T-helper 17 cell (primary cell): Measurements from ENCODE around the gene TMEM164. TPM values are rescaled to one million over a fixed set of nuclear protein-coding genes. Genes with fewer than 3 reads are reported as not detected.

Experiments used
- ATAC-seq: fragments of 150-1000 bp; cut with Tn5 transposase; 2 replicates; pipeline ENCODE4 v1.10.0; 2021; ENCODE audit warnings: mild to moderate bottlenecking, moderate library complexity
- DNase-seq, 3 donors: peaks; one replicate each; pipeline versions ENCODE4 v3.0.0 to v3.0.0-alpha.2; 2020 to 2021
- H3K9me3 ChIP-seq: one replicate; pipeline ENCODE4 v1.7.0; 2013; ENCODE audit warnings: low read length, mild to moderate bottlenecking; ENCODE audit not compliant: control insufficient read depth, poor library complexity, severe bottlenecking
- H3K27ac Mint-ChIP-seq: one replicate; pipeline ENCODE4 v1.8.0; 2022; ENCODE audit warnings: mild to moderate bottlenecking, moderate library complexity, mixed read lengths
- H3K27me3 Mint-ChIP-seq: one replicate; pipeline ENCODE4 v1.8.0; 2022; ENCODE audit warnings: mixed read lengths
- H3K36me3 Mint-ChIP-seq: one replicate; pipeline ENCODE4 v1.8.0; 2022; ENCODE audit warnings: low read depth, mixed read lengths
- H3K4me1 Mint-ChIP-seq: one replicate; pipeline ENCODE4 v1.8.0; 2022; ENCODE audit warnings: mild to moderate bottlenecking, mixed read lengths
- H3K4me3 Mint-ChIP-seq: one replicate; pipeline ENCODE4 v1.8.0; 2022; ENCODE audit warnings: mild to moderate bottlenecking, moderate library complexity, mixed read lengths
- total RNA-seq, 4 donors: library from RNA in 2 of 4; stranded (reverse) in 2 of 4; gene quantifications; one replicate each; pipeline ENCODE4 v1.2.3 and lab custom pipeline; 2022 to 2026

Gene TMEM164
- total RNA-seq, 2 donors from 2014 or later = 15.1 to 32.7 TPM

- Mint-ChIP-seq H3K27ac (no peak overlapping the region), H3K4me3 (no peak overlapping the region), H3K4me1 (no peaks in the 10 kb centered on the region), H3K36me3 (peaks cover 2% of the 10 kb centered on the region), H3K27me3 (no peaks in the 10 kb centered on the region)
- no peak for DNase-seq
- no peaks in the 10 kb centered on the region for H3K9me3 ChIP-seq
- no peak for ATAC-seq
Measured at GRCh38 chrX:110123331-110123782, 120.4 kb downstream of the TMEM164 start.

GRCh38 chrX:110125446-110126162 lies 122.7 kb downstream of the TMEM164 start:
- no peaks in the 10 kb centered on the region for H3K9me3 ChIP-seq
- H3K27ac Mint-ChIP-seq = no peak overlapping the region
- H3K4me1 Mint-ChIP-seq = peaks cover under 1% of the 10 kb centered on the region
- peaks cover 2% of the 10 kb centered on the region for H3K36me3 Mint-ChIP-seq
- DNase-seq = no peak
- no peak for ATAC-seq
- no peak overlapping the region for H3K4me3 Mint-ChIP-seq
- H3K27me3 Mint-ChIP-seq = no peaks in the 10 kb centered on the region

GRCh38 chrX:110131031-110131430 lies 128.1 kb downstream of the TMEM164 start:
- H3K4me3 Mint-ChIP-seq = no peak overlapping the region
- H3K4me1 Mint-ChIP-seq = peaks cover 2% of the 10 kb centered on the region
- H3K27me3 Mint-ChIP-seq = no peaks in the 10 kb centered on the region
- DNase-seq = no peak
- H3K27ac Mint-ChIP-seq = no peak overlapping the region
- no peak for ATAC-seq
- no peaks in the 10 kb centered on the region for H3K36me3 Mint-ChIP-seq
- no peaks in the 10 kb centered on the region for H3K9me3 ChIP-seq

GRCh38 chrX:110132450-110133114 lies 129.7 kb downstream of the TMEM164 start:
- ATAC-seq (no peak), DNase-seq (no peak)
- Mint-ChIP-seq H3K27ac (peak overlapping the region; percentile 71), H3K4me3 (no peak overlapping the region), H3K27me3 (no peaks in the 10 kb centered on the region), H3K4me1 (peaks cover 2% of the 10 kb centered on the region), H3K36me3 (no peaks in the 10 kb centered on the region)
- no peaks in the 10 kb centered on the region for H3K9me3 ChIP-seq

- peaks cover 2% of the 10 kb centered on the region for H3K4me1 Mint-ChIP-seq
- no peak for ATAC-seq
- no peak overlapping the region for H3K4me3 Mint-ChIP-seq
- no peaks in the 10 kb centered on the region for H3K36me3 Mint-ChIP-seq
- no peaks in the 10 kb centered on the region for H3K27me3 Mint-ChIP-seq
- no peak for DNase-seq
- H3K27ac Mint-ChIP-seq = no peak overlapping the region
- H3K9me3 ChIP-seq = no peaks in the 10 kb centered on the region
Measured at GRCh38 chrX:110133735-110134370, 130.9 kb downstream of the TMEM164 start.

GRCh38 chrX:110135618-110136017 lies 132.7 kb downstream of the TMEM164 start:
- Mint-ChIP-seq H3K4me3 (no peak overlapping the region), H3K27ac (no peak overlapping the region), H3K36me3 (no peaks in the 10 kb centered on the region), H3K27me3 (no peaks in the 10 kb centered on the region), H3K4me1 (peaks cover 2% of the 10 kb centered on the region)
- ATAC-seq (no peak), DNase-seq (no peak)
- no peaks in the 10 kb centered on the region for H3K9me3 ChIP-seq

GRCh38 chrX:110136136-110136535 lies 133.2 kb downstream of the TMEM164 start:
- no peaks in the 10 kb centered on the region for H3K9me3 ChIP-seq
- H3K4me3 Mint-ChIP-seq = no peak overlapping the region
- no peaks in the 10 kb centered on the region for H3K4me1 Mint-ChIP-seq
- H3K27me3 Mint-ChIP-seq = no peaks in the 10 kb centered on the region
- H3K36me3 Mint-ChIP-seq = no peaks in the 10 kb centered on the region
- H3K27ac Mint-ChIP-seq = no peak overlapping the region
- ATAC-seq = no peak
- DNase-seq = no peak

- Mint-ChIP-seq H3K4me3 (no peak overlapping the region), H3K27ac (no peak overlapping the region), H3K27me3 (no peaks in the 10 kb centered on the region), H3K36me3 (no peaks in the 10 kb centered on the region), H3K4me1 (no peaks in the 10 kb centered on the region)
- H3K9me3 ChIP-seq = no peaks in the 10 kb centered on the region
- ATAC-seq (no peak), DNase-seq (no peak)
Measured at GRCh38 chrX:110138557-110138956, 135.6 kb downstream of the TMEM164 start.

- no peaks in the 10 kb centered on the region for H3K4me1 Mint-ChIP-seq
- no peaks in the 10 kb centered on the region for H3K9me3 ChIP-seq
- DNase-seq (no peak), ATAC-seq (no peak)
- H3K27me3 Mint-ChIP-seq = no peaks in the 10 kb centered on the region
- no peak overlapping the region for H3K4me3 Mint-ChIP-seq
- H3K36me3 Mint-ChIP-seq = no peaks in the 10 kb centered on the region
- H3K27ac Mint-ChIP-seq = no peak overlapping the region
Measured at GRCh38 chrX:110139172-110139571, 136.3 kb downstream of the TMEM164 start.

GRCh38 chrX:110142096-110142495 lies 139.2 kb downstream of the TMEM164 start:
- Mint-ChIP-seq H3K36me3 (no peaks in the 10 kb centered on the region), H3K4me3 (no peak overlapping the region), H3K4me1 (peaks cover 3% of the 10 kb centered on the region), H3K27me3 (no peaks in the 10 kb centered on the region), H3K27ac (peak overlapping the region; percentile 69)
- DNase-seq (no peak), ATAC-seq (no peak)
- no peaks in the 10 kb centered on the region for H3K9me3 ChIP-seq

- no peak overlapping the region for H3K27ac Mint-ChIP-seq
- no peaks in the 10 kb centered on the region for H3K9me3 ChIP-seq
- peaks cover 2% of the 10 kb centered on the region for H3K36me3 Mint-ChIP-seq
- DNase-seq (no peak), ATAC-seq (no peak)
- H3K27me3 Mint-ChIP-seq = no peaks in the 10 kb centered on the region
- peaks cover 3% of the 10 kb centered on the region for H3K4me1 Mint-ChIP-seq
- no peak overlapping the region for H3K4me3 Mint-ChIP-seq
Measured at GRCh38 chrX:110143454-110144210, 140.7 kb downstream of the TMEM164 start.

GRCh38 chrX:110145311-110145710 lies 142.4 kb downstream of the TMEM164 start:
- Mint-ChIP-seq H3K27me3 (no peaks in the 10 kb centered on the region), H3K4me3 (no peak overlapping the region), H3K27ac (no peak overlapping the region), H3K36me3 (peaks cover 4% of the 10 kb centered on the region), H3K4me1 (peaks cover 3% of the 10 kb centered on the region)
- ATAC-seq (no peak), DNase-seq (no peak)
- H3K9me3 ChIP-seq = no peaks in the 10 kb centered on the region

GRCh38 chrX:110145854-110146253 lies 142.9 kb downstream of the TMEM164 start:
- peak; percentile 69 for ATAC-seq
- DNase-seq = no peak

More at GRCh38 chrX:110145854-110146253, 142.9 kb downstream of the TMEM164 start:
- no peaks in the 10 kb centered on the region for H3K9me3 ChIP-seq
- peaks cover 4% of the 10 kb centered on the region for H3K36me3 Mint-ChIP-seq
- H3K4me3 Mint-ChIP-seq = no peak overlapping the region
- H3K4me1 Mint-ChIP-seq = peaks cover 3% of the 10 kb centered on the region
- H3K27ac Mint-ChIP-seq = no peak overlapping the region
- H3K27me3 Mint-ChIP-seq = no peaks in the 10 kb centered on the region
